MM.1S (cell line): ENCODE results near the gene COX20.

ENCODE experiments used
- DNase-seq: peaks from one replicate; pipeline ENCODE4 v3.0.0-alpha.2; 2015
- H2AFZ ChIP-seq: fragments of 300-600 bp; sonication (generic); 2 replicates; pipeline ENCODE4 v1.6.0; 2016; ENCODE audit warnings: antibody characterized with exemption, low read length
- H3F3A ChIP-seq: fragments of 300-600 bp; sonication (generic); 2 replicates; pipeline ENCODE4 v1.6.1; 2016; ENCODE audit warnings: mild to moderate bottlenecking, antibody characterized with exemption, low read length, moderate library complexity, mixed read lengths; ENCODE audit not compliant: insufficient read depth
- H3K27ac ChIP-seq: fragments of 300-600 bp; sonication (generic); 2 replicates; pipeline ENCODE4 v1.5.1; 2016; ENCODE audit warnings: mild to moderate bottlenecking, low read length
- H3K27me3 ChIP-seq: fragments of 300-600 bp; sonication (generic); replicated peaks from 2 replicates; pipeline ENCODE4 v1.6.0; 2016; ENCODE audit warnings: low read length; ENCODE audit not compliant: insufficient read depth
- H3K36me3 ChIP-seq: fragments of 300-600 bp; sonication (generic); replicated peaks from 2 replicates; pipeline ENCODE4 v1.6.1; 2016; ENCODE audit warnings: mild to moderate bottlenecking, low read length, mixed read lengths; ENCODE audit not compliant: insufficient read depth
- H3K4me1 ChIP-seq: fragments of 300-600 bp; sonication (generic); 2 replicates; pipeline ENCODE4 v1.6.1; 2016; ENCODE audit warnings: low read length, mixed read lengths
- H3K4me2 ChIP-seq: fragments of 300-600 bp; sonication (generic); 2 replicates; pipeline ENCODE4 v1.6.0; 2016; ENCODE audit warnings: low read depth, low read length
- H3K4me3 ChIP-seq: fragments of 300-600 bp; sonication (generic); 2 replicates; pipeline ENCODE4 v1.5.1; 2016; ENCODE audit warnings: low read length, mixed read lengths
- H3K79me2 ChIP-seq: fragments of 300-600 bp; sonication (generic); 2 replicates; pipeline ENCODE4 v1.6.1; 2016; ENCODE audit warnings: mixed run types, low read length, mixed read lengths
- H3K9ac ChIP-seq: fragments of 300-600 bp; sonication (generic); 2 replicates; pipeline ENCODE4 v1.6.1; 2016; ENCODE audit warnings: low read length, mixed read lengths
- H3K9me2 ChIP-seq: fragments of 300-600 bp; sonication (generic); replicated peaks from 2 replicates; pipeline ENCODE4 v1.6.1; 2016; ENCODE audit warnings: mild to moderate bottlenecking, low read length, mixed read lengths; ENCODE audit not compliant: insufficient read depth
- H3K9me3 ChIP-seq: fragments of 300-600 bp; sonication (generic); replicated peaks from 2 replicates; pipeline ENCODE4 v1.6.1; 2016; ENCODE audit warnings: mild to moderate bottlenecking, low read length, mixed read lengths; ENCODE audit not compliant: insufficient read depth
- H4K20me1 ChIP-seq: fragments of 300-600 bp; sonication (generic); 2 replicates; pipeline ENCODE4 v1.6.1; 2016; ENCODE audit warnings: mild to moderate bottlenecking, low read length, moderate library complexity, mixed read lengths; ENCODE audit not compliant: insufficient read depth
- EZH2 ChIP-seq: fragments of 300-600 bp; sonication (generic); optimal IDR thresholded peaks from 2 replicates; pipeline ENCODE3; 2017; ENCODE audit warnings: low read depth, mild to moderate bottlenecking, antibody characterized with exemption, low read length, mixed read lengths
- EZH2phosphoT487 ChIP-seq: fragments of 300-600 bp; sonication (generic); IDR thresholded peaks from 2 replicates; pipeline ENCODE4 v1.6.1; 2018; ENCODE audit warnings: antibody characterized with exemption, low read length
- TF ChIP-seq, protein P1 (sequence below): fragments of 300-600 bp; sonication (generic); IDR thresholded peaks from 2 replicates; pipeline ENCODE4 v1.5.1; 2016; ENCODE audit warnings: antibody characterized with exemption, low read length, mixed read lengths

Gene COX20

GRCh38 chr1:244864253-244865027, 29.0 kb downstream of the COX20 start, which contains the start of gene HNRNPU:
TSS of gene HNRNPU (minus strand) at chr1:244864543. CDS start at chr1:244864307, 236 bp downstream.
- peak within 1 kb of the TSS; percentile 71 for H3K4me2 ChIP-seq
- H3F3A ChIP-seq, result peaks cover 23% of the 10 kb centered on the region
- peak within 1 kb of the TSS; percentile 100 for H3K9ac ChIP-seq
- H3K27me3 ChIP-seq, result no peaks in the 10 kb centered on the region
- peaks cover 34% of the 10 kb centered on the region for H4K20me1 ChIP-seq
- TF ChIP-seq EZH2phosphoT487 (no peak), EZH2 (no peak)
- TF ChIP-seq, protein P1, sequence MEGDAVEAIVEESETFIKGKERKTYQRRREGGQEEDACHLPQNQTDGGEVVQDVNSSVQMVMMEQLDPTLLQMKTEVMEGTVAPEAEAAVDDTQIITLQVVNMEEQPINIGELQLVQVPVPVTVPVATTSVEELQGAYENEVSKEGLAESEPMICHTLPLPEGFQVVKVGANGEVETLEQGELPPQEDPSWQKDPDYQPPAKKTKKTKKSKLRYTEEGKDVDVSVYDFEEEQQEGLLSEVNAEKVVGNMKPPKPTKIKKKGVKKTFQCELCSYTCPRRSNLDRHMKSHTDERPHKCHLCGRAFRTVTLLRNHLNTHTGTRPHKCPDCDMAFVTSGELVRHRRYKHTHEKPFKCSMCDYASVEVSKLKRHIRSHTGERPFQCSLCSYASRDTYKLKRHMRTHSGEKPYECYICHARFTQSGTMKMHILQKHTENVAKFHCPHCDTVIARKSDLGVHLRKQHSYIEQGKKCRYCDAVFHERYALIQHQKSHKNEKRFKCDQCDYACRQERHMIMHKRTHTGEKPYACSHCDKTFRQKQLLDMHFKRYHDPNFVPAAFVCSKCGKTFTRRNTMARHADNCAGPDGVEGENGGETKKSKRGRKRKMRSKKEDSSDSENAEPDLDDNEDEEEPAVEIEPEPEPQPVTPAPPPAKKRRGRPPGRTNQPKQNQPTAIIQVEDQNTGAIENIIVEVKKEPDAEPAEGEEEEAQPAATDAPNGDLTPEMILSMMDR, result peak; percentile 43
- no peaks in the 10 kb centered on the region for H3K9me2 ChIP-seq
- peak within 1 kb of the TSS; percentile 98 for H3K27ac ChIP-seq
- no peaks in the 10 kb centered on the region for H3K9me3 ChIP-seq
- H2AFZ ChIP-seq, result peak within 1 kb of the TSS; percentile 92
- H3K4me1 ChIP-seq, result 0 out of 2 replicates have a peak, but pooled peaks cover 9% of the 10 kb centered on the region
- H3K79me2 ChIP-seq, result peaks cover 49% of the 10 kb centered on the region
- peaks cover 19% of the 10 kb centered on the region; the same call in 1 of the 2 replicates for H3K36me3 ChIP-seq
- H3K4me3 ChIP-seq, result peak within 1 kb of the TSS; percentile 98
- DNase-seq, result peak; percentile 99

DNA sequence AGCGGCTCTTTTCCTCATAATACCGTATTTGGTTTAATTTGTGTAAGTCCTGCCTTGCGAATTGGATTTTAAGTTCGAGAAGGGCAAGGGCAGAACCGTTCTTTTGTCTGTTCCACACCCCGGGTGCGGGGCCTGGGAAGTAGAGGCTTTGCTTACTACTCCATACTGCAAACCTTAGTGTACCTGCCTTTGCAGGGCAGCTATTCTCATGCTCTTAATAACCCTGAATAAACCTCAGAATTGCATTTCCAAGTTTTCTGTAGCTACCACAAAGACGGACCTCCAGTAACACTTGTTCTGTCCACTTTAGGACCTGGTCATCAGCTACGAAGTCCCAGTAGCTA, 29.5 kb downstream of the COX20 start:
- Histone ChIP-seq H3K9me3 (no peaks in the 10 kb centered on the region), H3K27ac (peak overlapping the region; percentile 98), H3K9me2 (no peaks in the 10 kb centered on the region), H3K9ac (peak overlapping the region; percentile 100), H3K4me3 (peak overlapping the region; percentile 98), H3K4me2 (peak overlapping the region; percentile 71), H3K4me1 (0 out of 2 replicates have a peak, but pooled peaks cover 9% of the 10 kb centered on the region), H3K36me3 (peaks cover 14% of the 10 kb centered on the region; the same call in 1 of the 2 replicates), H4K20me1 (peaks cover 28% of the 10 kb centered on the region), H3K27me3 (no peaks in the 10 kb centered on the region), H3F3A (peaks cover 23% of the 10 kb centered on the region), H2AFZ (peak overlapping the region; percentile 92), H3K79me2 (peaks cover 43% of the 10 kb centered on the region)
- no peak for DNase-seq
- TF ChIP-seq EZH2 (no peak), EZH2phosphoT487 (no peak)
- TF ChIP-seq, protein P1, result no peak

DNA sequence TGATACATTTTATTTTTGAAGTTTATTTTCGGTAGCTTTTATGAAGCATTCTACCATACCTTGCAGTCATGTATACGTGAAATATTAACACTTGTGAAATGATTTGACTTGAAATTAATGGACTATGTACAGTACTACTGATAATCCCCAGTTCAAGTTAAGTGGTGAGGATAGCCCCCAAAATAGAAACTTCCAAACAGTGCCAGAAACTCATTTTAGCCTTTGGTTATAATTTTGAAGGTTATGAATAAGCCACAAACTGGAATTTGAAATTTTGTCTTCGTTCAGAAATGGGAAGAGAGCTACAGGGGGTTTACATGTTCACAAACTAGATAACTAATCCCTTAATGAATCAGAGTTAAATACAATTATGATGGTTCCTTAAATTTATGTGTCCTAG, 30.4 kb downstream of the COX20 start:
- Histone ChIP-seq H3K9me3 (no peaks in the 10 kb centered on the region), H4K20me1 (peaks cover 20% of the 10 kb centered on the region), H3K9me2 (no peaks in the 10 kb centered on the region), H3K4me2 (peak overlapping the region; percentile 71; the same call in 1 of the 2 replicates), H3K27me3 (no peaks in the 10 kb centered on the region), H3K9ac (peak overlapping the region; percentile 100; the same call in 1 of the 2 replicates), H3K27ac (no peak overlapping the region), H3K36me3 (peaks cover 6% of the 10 kb centered on the region; the same call in 1 of the 2 replicates), H3F3A (peaks cover 23% of the 10 kb centered on the region), H3K79me2 (peaks cover 35% of the 10 kb centered on the region), H2AFZ (peak overlapping the region; percentile 92; the same call in 1 of the 2 replicates), H3K4me1 (0 out of 2 replicates have a peak, but pooled peaks cover 2% of the 10 kb centered on the region), H3K4me3 (no peak overlapping the region)
- no peak for DNase-seq
- TF ChIP-seq, protein P1, result no peak
- TF ChIP-seq EZH2, result no peak
- TF ChIP-seq EZH2phosphoT487, result no peak
